Stimulated activated CD8-positive, alpha-beta memory T cell treated with anti-CD3 and anti-CD28 coated beads, Interleukin-15, amount 100 ng/mL, for 1 hour (primary cell): ENCODE measurements around the gene PFDN1.

ENCODE experiments used
- DNase-seq: peaks from one replicate; pipeline ENCODE4 v3.0.0-alpha.2; 2020; ENCODE audit warnings: low read depth

Gene PFDN1

DNA sequence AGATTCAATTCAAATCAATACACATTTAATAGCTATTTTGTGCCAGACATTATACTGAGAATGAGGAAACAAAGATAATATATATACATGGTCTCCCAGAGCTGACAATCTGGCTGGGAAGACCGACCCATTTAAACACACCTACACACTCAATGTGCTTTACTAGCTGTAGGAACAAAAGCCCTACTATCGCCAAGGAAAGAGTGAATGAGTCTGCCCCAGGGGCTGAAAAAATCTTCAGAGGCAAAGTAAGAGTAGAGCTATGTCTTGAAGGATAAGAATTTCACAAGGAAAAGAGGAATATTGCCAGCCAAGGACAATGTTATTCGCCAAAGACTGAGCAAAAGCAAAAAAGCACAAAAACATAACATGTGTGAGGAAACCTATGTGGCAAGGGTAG, 6.6 kb downstream of the PFDN1 start:
- no peak for DNase-seq

DNA sequence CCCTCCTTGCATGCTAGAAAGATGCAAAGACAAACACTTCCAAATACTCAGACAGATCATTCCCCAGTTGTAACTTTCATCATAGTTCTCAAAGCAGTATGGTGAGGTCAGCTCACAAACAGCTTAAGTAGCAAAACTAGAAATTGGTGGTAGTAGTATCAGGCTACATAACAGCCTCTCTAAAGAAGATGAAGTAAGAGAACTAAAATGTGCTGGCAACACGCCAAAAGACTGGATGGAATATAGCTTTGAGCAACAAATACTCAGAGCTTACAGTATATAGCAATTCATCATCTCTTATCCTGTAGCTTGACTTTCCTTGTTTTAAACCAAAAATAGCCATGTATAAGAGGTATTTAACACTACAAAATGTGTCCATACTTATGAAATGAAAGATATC, 7.5 kb downstream of the PFDN1 start:
- DNase-seq = no peak

DNA sequence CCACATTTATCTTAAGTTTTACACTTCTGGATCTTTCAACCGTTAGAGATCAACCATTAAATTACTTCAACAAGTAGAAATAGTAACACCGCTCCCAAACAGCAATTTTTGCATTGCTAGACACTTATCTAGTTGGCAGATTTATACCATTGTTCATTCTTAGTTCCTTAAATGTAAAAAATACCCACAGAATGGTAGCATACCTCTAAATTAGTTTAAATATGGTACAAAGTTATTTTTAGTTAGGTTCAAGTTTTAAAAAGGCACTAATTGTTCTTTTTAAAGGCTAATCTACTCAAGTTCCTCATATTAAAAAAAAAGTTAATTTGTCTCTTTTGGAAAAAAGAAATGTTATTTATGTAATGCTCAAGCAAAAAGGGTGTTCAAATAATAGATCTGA, 8.1 kb downstream of the PFDN1 start:
- no peak for DNase-seq

DNA sequence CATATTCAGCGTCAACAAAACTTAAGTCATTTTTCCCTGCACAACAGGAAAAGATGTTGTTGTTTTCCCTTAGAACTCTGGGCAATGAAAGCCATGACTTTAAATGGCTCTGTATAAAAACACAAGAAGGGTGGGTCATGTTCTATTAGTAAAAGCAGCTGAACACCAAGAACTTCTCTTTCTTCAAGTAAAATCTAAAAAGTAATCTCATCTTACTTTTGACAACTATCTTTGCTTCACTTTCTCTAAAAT, 9.1 kb downstream of the PFDN1 start:
- no peak for DNase-seq

DNA sequence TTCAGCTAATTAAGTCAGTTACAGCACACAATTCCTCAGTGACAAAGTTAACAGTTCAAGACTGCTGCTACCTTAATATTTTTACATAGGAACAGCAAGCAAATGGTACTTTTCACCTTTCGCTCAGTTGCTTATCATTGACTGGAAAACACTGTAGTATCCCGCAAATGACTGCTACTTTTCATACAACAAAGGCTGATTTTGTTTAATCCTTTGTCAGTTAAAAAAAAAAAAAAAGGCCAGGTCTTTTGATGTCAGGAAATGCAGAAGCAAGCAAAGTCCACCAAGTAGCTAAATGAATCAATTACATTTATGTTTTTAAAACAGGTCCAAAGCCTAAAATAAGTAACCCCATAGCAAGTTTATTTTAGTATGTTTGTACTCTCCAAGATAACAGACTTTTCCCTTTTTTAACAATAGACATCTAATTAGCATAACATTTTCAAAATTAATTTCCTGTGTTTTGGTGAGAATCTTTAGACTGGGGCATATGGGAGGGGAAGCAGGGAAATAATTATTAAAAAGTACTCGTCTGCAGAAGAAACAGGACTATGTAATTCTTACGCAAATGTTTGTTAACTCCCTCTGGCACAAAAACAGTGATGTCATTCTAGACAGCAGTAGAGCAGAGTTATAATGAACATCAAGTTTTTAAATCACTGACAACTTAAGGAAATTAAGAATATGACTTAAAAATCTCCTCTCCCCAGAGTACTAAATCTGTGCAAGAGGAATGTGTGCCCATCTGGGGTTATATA, 9.6 kb downstream of the PFDN1 start:
- DNase-seq = no peak

DNA sequence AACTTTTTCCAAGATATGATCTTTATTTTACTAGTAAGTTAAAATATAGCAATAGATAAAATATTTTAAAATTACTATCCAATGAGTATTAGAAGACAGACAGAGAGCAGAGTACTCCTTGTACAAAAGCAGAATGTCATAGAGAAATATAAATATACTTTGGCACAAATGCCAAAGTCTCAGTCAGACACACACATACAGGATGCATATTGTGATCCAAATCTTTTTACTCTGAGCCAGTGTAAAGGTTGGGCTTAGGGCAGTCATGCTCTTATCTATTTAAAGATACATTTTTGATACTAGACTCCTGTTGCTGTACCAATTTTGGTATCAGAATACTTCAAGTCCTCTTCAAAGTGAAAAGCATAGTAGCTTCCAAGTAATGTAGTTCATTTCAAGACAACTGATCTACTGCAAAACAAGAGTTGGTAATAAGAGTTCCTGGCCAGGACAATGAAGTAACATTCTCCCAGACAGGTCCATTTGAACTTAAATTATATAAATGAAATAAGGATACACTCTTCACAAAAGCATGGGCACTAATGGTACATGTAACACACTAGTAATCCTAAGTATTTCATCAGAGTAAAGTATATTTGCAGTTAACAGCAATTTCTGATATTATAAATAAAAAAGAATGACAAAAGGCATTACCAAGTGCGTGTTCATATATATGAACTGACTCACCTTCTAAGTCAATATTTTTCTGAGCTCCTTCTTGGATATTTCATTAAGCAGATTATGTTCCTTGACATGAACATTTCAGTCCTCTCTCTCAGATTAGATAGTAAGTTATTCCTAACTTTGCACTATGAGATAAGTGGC, 10.5 kb downstream of the PFDN1 start:
- DNase-seq = no peak

DNA sequence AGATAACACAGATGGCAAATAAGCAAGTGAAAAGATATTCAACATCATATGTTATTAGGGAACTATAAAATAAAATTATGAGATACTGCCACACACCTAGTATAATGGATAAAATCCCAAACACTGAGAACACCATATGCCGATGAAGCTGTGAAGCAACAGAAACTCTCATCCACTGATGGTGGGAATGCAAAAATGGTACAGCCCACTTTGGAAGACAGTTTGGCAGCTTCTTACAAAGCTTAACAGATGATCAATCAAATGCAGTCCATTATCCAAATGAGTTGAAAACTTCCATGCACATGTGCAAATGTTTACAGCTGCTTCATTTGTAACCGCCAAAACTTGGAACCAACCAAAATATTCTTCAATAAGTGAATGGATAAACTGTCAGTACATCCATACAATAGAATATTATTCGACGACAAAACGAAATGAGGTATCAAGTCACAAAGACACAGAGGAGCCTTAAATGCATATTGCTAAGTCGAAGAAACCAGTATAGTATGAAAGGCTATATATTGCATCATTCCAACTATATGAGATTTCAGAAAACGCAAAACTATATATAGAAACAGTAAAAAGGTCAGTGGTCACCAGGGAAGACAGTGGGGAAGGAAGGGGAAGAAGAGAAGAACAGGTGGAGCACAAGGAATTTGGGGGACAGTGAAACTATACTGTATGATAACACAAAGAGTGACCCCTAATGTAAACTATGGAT, 14.9 kb downstream of the PFDN1 start:
- DNase-seq = no peak

DNA sequence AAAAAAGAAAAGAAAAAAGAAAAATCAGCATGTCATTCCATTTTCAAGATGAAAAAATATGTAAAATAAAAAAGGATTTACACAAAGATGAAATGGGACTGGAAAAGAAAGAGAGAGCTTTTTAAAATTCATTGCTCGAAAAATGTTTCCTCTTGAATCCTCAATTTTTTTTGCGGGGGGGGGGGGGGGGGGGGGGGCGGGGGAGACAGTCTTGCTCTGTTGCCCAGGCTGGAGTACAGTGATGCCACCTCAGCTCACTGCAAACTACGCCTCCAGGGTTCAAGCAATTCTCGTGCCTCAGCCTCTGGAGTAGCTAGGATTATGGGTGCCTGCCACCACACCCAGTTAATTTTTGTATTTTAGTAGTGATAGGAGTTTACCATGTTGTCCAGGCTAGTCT, 16.5 kb downstream of the PFDN1 start:
- no peak for DNase-seq

DNA sequence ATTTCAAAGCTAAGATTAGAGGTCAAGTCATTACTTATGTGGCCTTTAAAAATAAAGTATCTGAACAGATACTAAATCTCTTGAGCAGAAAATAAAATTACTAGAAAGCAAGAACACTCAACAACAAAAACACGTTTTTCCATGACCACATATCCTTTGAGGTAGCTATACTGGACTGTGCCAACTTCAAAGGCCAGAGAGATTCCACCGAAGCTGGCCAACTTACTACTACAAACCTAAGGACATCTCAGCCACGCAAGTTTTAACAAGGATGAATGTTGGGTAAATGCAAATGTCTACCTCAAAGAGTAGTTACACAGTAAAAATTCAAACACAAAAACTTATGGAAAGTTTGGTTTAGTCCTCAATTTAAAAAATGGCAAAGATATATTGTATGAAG, 18.9 kb downstream of the PFDN1 start:
- DNase-seq = no peak

DNA sequence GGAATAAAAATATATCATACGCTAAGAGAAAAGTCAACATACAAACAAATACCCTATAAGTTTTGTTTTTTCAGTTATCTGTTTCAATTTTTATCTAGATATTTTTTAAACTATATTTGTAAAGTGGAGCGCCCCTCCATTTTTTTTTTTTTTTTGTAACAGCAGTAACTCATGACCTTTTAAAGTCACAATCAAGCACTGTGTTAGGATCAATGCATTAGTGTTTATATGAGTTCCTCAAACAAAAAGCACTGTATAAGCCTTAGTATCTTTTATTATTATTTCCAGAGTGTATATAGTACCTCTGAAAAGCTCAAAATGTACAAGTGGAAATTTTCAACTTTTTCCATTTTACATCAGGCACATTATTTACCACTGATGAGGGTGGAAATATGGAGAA, 20.6 kb downstream of the PFDN1 start:
- no peak for DNase-seq

DNA sequence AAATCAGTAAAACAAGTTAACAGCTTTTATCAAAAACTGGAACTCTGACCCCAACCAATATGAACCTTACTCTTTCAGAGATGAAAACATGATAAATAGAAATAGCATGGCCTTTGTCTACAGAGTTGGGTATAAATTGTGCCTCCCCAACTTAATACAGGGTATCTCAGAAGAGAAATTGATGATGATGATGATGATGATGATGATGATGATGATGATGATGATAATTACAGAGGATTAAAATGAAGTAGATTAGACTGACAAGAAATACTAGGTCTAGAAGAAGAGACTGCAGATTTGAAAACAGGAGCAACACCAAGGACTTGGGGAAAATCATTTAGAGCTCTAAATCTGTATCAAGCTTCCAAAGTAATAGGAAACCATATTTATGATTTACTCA, 27.1 kb downstream of the PFDN1 start:
- DNase-seq = no peak

DNA sequence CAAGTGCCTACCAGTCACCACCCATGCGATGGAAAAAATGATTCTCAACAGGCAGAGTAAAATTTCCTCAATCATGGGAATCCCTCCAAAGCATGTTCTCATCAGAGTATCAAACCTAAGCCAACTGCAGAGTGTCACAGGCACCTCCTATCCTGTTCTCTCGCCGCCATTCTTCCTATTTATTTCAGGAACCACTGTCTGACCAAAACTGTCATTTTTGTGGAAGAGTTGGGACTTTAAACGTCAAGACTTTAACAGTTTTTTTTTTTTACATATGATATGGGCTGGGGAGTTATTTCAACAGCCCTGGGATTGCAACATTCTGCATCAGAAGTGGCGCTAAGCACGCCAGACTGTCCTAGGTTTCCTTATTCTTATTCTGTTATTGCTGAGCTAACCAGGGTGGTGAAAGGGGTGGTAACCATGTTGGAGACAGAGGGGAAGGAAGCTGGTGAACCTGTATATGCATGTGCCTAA, 29.5 kb downstream of the PFDN1 start:
- DNase-seq = no peak

DNA sequence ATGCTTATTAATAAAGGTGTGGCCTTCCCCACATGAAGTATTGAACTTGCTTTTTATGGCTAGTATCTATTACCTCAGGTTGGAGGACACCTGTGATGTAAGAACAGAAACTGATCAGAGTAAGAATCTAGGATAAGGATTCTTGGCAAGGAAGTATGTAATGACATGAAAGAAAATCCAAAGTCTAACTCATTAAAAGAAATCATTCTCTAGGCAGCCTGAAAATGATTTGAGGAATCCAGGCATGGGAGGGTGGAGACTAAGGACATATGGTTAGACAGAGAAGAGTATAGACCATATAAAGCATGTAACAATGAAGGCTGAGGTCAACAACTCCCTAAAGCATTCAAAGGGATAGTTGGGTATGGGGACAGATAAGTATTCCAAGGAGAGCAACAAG, 32.9 kb downstream of the PFDN1 start:
- no peak for DNase-seq

DNA sequence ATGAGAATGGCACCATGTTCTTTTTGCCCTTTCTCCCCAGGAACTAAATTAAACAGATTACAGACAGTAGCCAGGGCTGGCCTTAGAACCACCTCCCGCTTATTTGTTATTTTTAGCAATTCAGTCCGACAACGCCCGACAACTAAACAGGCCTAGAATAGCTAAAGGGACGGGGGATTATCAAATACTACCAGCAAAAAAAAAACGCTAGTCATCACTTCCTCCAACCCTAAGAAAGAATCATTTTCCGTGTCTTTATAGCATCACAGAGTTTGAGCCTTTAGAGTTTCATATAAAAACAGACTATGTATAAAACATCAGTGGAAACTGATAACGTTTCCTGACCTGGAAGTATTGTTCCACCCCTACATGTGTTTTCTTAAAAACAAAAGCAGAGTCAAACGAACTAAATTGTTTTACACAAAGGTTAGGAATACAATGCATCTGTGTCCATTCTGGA, 35.3 kb downstream of the PFDN1 start:
- no peak for DNase-seq

DNA sequence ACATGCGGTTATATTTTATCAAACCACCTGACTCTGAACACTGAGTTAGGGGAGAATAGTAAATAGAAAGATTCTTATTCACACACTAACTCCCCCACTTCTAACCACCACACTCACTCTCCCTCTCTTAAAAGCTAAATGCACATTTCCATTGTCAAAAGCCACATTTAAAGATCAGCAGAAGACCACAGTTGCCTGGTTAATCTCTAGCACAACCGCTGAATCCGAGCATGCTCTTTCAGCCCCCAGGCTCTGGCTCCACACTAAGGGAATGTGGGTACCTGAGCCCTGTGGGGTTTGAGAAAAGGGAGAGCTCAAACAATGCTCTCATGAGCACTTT, 35.7 kb downstream of the PFDN1 start:
- DNase-seq = no peak

DNA sequence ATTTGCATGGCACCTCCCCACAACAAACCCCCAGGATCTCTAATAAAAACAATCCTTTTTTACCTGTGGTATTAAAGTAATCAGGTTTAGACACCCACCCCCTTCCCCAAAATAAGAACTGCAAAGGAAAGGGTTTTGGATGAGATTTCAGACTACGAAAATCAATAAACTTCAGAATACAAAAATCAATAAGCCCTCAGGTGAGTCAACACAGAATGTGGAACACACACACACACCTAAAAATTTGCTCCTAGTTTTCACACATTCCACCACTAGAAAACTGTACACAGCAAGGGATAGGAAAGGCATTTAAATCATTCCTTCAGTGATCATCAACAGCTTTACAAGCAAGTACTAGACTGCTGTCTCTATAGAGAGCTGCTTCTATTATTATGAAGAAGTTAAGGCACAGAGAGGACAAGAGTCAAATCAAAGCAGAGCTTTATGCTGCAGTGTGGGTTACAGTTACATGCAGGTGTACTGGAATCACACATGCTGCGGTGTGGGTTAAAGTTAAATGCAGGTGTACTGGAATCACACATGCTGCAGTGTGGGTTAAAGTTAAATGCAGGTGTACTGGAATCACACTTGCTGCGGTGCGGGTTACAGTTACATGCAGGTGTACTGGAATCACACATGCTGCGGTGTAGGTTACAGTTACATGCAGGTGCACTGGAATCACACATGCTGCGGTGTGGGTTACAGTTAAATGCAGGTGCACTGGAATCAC, 36.3 kb downstream of the PFDN1 start:
- DNase-seq = no peak

DNA sequence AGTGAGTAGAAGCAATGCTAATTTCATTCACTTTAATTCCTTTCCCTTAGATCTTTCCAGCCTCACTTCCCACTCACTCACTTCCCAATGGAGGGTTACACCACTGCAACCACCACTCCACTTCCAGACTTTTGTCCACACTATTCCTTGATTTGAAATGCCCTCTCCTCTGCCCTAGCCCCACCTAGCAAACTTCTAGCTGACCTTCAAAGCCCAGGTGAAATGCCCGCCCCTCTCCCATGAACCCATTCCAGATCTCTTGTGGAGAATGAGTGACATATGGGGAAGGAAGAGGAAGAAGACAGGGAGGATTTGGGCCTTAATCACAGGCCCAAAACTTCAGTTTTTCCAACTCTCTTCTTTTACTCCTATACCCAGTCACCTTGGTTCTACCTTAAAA, 37.1 kb downstream of the PFDN1 start:
- no peak for DNase-seq

DNA sequence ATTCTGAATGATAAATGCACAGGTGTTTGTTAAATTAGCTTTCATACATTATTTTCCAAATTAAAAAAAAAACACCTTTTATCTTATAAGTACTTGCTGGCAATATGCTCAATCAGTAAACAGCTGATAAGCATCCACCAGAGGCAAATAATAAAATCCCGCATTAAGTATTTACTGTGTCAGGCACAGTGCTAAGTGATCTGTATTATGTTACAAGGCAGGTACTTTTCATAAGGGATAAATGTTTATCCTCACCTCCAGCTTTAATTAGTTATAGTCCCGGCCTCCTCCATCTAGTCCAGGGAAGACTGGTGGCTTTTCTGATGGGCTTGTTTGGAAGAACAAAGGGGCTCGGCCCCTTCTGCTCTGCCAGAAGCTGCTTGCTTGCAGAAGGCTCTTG, 40.1 kb downstream of the PFDN1 start:
- DNase-seq = no peak

DNA sequence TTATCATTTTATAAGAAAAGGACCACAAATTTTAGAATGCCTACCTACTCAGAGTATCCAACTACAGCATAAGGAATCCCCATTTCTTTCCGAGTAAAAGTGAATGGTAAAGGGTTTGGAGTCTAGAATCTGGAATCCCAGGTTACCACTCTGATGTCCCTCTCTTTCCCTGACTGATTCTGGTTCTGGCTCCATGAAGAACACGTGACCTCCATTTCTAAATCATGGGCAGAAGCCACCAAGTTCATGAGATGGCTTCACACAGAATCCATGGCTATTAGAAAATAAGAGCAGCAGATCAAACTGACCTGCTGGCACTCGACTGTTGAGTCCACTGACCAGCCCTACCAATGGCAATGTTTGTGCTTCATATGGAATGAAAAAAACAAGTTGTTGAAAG, 40.7 kb downstream of the PFDN1 start:
- DNase-seq = no peak

DNA sequence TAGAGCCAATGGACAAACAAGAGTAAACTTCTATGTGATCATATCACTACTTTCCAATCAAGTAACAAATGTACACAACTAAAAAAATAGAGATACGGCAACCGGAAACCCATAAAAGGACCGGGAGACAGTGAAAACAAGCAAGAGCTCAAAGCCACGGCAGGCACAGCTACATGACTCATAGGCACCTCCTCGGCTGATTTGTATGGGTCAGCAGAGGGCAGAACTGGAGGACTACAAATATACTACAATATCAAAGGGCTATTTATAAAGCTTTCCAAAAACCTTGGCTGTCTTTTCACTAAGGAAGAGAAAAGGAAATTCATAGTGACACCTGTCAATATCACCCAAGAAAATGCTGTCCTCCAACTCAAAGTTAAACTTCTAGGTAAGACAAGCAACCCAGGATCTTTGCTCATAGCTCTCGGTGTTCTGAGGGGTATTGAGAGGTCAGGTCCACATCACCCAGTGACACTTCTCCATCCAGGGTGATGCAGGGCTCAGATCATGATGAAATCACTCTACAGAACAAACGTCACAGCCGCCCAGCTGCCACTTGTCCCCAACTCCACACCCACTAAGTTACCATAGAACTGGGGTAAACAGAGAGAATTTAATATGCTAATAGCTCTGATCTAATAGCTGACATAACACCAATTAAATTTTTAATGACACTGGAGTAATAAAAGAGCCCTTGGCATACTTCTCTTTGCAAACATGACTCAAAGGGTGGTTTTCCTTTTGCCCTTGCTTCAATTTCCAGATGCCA, 41.3 kb downstream of the PFDN1 start:
- no peak for DNase-seq

DNA sequence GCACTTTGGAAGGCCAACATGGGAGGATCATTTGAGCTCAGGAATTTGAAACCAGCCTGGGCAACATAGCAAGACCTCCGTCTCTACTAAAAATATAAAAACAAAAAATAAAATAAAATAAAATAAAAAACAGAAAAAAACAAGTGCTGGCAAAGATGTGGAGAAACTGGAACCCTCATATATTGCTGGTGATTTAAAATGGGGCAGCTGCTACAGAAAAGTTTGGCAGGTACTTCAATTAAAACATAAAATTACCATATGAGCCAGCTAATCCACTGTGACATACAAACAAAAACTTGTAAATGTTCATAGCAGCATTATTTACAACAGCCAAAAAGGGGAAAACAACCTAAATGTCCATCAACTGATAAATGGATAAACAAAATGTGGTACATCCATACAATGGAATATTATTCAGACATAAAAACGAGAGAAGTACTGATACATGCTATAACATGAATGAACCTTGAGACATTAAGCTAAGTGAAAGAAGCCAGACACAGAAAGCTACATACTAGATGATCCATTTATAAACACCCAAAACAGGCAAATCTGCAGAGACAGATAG, 42.7 kb downstream of the PFDN1 start:
- no peak for DNase-seq
